ENCODE measurements around the gene RDX. TPM values are rescaled to one million over a fixed set of nuclear protein-coding genes. Genes with fewer than 3 reads are reported as not detected.

The RDX gene
- polyA plus RNA-seq, 2 of the 4 experiments (the other 2 are of a cell fraction): 158 to 183 TPM

DNA sequence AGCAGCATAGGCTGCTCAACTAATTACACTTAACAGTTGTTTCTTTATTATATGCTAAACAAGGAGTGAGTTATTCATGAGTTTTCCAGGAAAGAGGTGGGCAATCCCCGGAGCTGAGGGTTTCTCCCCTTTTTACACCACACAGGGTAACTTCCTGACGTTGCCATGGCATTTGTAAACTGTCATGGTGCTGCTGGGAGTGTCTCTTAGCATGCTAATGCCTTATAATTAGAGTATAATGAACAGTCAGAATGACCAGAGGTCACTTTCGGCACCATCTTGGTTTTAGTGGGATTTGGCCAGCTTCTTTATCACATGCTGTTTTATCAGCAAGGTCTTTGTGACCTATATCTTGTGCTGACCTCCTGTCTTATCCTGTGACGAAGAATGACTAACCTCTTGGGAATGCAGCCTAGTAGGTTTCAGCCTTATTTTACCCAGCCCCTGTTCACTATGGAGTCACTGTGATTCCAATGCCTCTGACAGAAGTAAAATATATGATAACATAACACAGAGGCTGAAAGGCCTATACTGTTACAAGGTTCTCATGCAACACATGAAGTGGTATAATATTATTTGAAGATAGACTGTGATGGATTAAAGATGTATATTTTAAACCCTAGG is 41.3 kb upstream of the RDX start (continued):
- TF ChIP-seq MAFK (IDR thresholded peaks at IDR 0.05; ENCODE audit: partially characterized antibody) (no peak), ZNF302 (CRISPR knock-in tag; IDR thresholded peaks at IDR 0.05) (no peak), EHMT2 (IDR thresholded peaks at IDR 0.05; ENCODE audit: low read depth) (no peak), ESRRA (IDR thresholded peaks at IDR 0.05; ENCODE audit: borderline replicate concordance, low read length) (no peak), ZSCAN20 (CRISPR knock-in tag; IDR thresholded peaks at IDR 0.05) (no peak), NR3C1 (IDR thresholded peaks at IDR 0.05) (no peak), JUNB (IDR thresholded peaks at IDR 0.05) (no peak), TP53 (CRISPR knock-in tag; IDR thresholded peaks at IDR 0.05) (no peak), KDM5A (IDR thresholded peaks at IDR 0.05) (no peak)

GRCh38 chr11:110336054-110336453 is 39.6 kb upstream of the RDX start:
- ChIA-PET POLR2A (no interaction called here), CTCF (no interaction called here)
- FAIRE-seq (no peak), ATAC-seq (no peak), DNase-seq (ENCODE audit: low read depth in 1 of 2, low spot score in 1 of 2) (no peak)
- 75% methylated on average over 3 of the region's 3 CpGs for WGBS (ENCODE audit: missing lambda C conversion rate)
- no peak overlapping the region for H3K4me2 ChIP-seq
- H3K27ac ChIP-seq: peak overlapping the region in 1 of 2 experiments; percentile 52; a peak in 2 of 6 replicates
- no peak for TF ChIP-seq HEYL (CRISPR knock-in tag; IDR thresholded peaks at IDR 0.05)
- no peaks in the 10 kb centered on the region for H3K9me3 ChIP-seq
- H3K4me1 ChIP-seq: peaks cover 14% of the 10 kb centered on the region
- H3K4me3 ChIP-seq: no peak overlapping the region

- Histone ChIP-seq H3K27ac (peak overlapping the region in 1 of 2 experiments; percentile 19; a peak in 2 of 6 replicates), H3K4me3 (no peak overlapping the region), H3K4me1 (peaks cover 14% of the 10 kb centered on the region), H3K9me3 (no peaks in the 10 kb centered on the region), H3K4me2 (no peak overlapping the region)
- ATAC-seq: no peak
- ChIA-PET CTCF (interaction anchor here (0.7 kb wide), 1 partner anchor 22 kb away, joined by 3 read pairs; no protein-coding TSS in a partner anchor), POLR2A (no interaction called here)
- no peak for DNase-seq (ENCODE audit: low read depth in 1 of 2, low spot score in 1 of 2)
- TF ChIP-seq CBX8 (IDR thresholded peaks at IDR 0.05) (no peak), MAX (IDR thresholded peaks at IDR 0.05) (no peak), JUN (IDR thresholded peaks at IDR 0.05) (no peak), GATA3 (IDR thresholded peaks at IDR 0.05; ENCODE audit: borderline replicate concordance) (no peak), RAD21 (conservative IDR thresholded peaks at IDR 0.05 in 1 of 2, IDR thresholded peaks at IDR 0.05 in 1 of 2) (no peak), FOXS1 (CRISPR knock-in tag; IDR thresholded peaks at IDR 0.05) (no peak), RFX5 (IDR thresholded peaks at IDR 0.05) (no peak), MAZ (IDR thresholded peaks at IDR 0.05; ENCODE audit: borderline replicate concordance, low read depth, low read length) (no peak)
- 89% methylated on average over 4 of the region's 4 CpGs for WGBS (ENCODE audit: missing lambda C conversion rate)
- no peak for FAIRE-seq
Observed at GRCh38 chr11:110335358-110335757, 38.9 kb upstream of the RDX start.

GRCh38 chr11:110331626-110332025 is 35.2 kb upstream of the RDX start:
- TF ChIP-seq ESRRA (IDR thresholded peaks at IDR 0.05; ENCODE audit: borderline replicate concordance, low read length): no peak
- no peak for TF ChIP-seq HOXB13 (CRISPR knock-in tag; IDR thresholded peaks at IDR 0.05; ENCODE audit: low read depth)
- TF ChIP-seq FOSL2 (IDR thresholded peaks at IDR 0.05): no peak
- no peak for TF ChIP-seq FOSL2 (CRISPR knock-in tag; IDR thresholded peaks at IDR 0.05)
- TF ChIP-seq SMC3 (IDR thresholded peaks at IDR 0.05): no peak
- no peak for TF ChIP-seq RNF2 (IDR thresholded peaks at IDR 0.05; ENCODE audit: borderline replicate concordance, low read depth)
- TF ChIP-seq ZSCAN20 (CRISPR knock-in tag; IDR thresholded peaks at IDR 0.05): no peak
- TF ChIP-seq, protein P1, sequence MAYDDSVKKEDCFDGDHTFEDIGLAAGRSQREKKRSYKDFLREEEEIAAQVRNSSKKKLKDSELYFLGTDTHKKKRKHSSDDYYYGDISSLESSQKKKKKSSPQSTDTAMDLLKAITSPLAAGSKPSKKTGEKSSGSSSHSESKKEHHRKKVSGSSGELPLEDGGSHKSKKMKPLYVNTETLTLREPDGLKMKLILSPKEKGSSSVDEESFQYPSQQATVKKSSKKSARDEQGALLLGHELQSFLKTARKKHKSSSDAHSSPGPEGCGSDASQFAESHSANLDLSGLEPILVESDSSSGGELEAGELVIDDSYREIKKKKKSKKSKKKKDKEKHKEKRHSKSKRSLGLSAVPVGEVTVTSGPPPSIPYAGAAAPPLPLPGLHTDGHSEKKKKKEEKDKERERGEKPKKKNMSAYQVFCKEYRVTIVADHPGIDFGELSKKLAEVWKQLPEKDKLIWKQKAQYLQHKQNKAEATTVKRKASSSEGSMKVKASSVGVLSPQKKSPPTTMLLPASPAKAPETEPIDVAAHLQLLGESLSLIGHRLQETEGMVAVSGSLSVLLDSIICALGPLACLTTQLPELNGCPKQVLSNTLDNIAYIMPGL (CRISPR knock-in tag; IDR thresholded peaks at IDR 0.05; ENCODE audit: borderline replicate concordance): no peak
- no peak for TF ChIP-seq CBX8 (IDR thresholded peaks at IDR 0.05)
- no peak for TF ChIP-seq BHLHE40 (IDR thresholded peaks at IDR 0.05; ENCODE audit: low read depth, low read length)
- no peak for TF ChIP-seq RFX5 (IDR thresholded peaks at IDR 0.05)
- no peak for TF ChIP-seq ZNF302 (CRISPR knock-in tag; IDR thresholded peaks at IDR 0.05)
- no peak for TF ChIP-seq RAD21 (conservative IDR thresholded peaks at IDR 0.05 in 1 of 2, IDR thresholded peaks at IDR 0.05 in 1 of 2)
- no peak for TF ChIP-seq ELK1 (IDR thresholded peaks at IDR 0.05; ENCODE audit: low read depth, low read length)
- TF ChIP-seq TFCP2L1 (CRISPR knock-in tag; IDR thresholded peaks at IDR 0.05): no peak
- TF ChIP-seq JUNB (IDR thresholded peaks at IDR 0.05): no peak
- TF ChIP-seq HEYL (CRISPR knock-in tag; IDR thresholded peaks at IDR 0.05): no peak
- TF ChIP-seq, protein P2, sequence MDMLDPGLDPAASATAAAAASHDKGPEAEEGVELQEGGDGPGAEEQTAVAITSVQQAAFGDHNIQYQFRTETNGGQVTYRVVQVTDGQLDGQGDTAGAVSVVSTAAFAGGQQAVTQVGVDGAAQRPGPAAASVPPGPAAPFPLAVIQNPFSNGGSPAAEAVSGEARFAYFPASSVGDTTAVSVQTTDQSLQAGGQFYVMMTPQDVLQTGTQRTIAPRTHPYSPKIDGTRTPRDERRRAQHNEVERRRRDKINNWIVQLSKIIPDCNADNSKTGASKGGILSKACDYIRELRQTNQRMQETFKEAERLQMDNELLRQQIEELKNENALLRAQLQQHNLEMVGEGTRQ (IDR thresholded peaks at IDR 0.05): no peak
- TF ChIP-seq MAZ (IDR thresholded peaks at IDR 0.05; ENCODE audit: borderline replicate concordance, low read depth, low read length): no peak
- POLR2A ChIA-PET: no interaction called here
- Histone ChIP-seq H3K27ac (no peak overlapping the region), H3K9me3 (no peaks in the 10 kb centered on the region), H3K4me1 (peaks cover 7% of the 10 kb centered on the region), H3K4me2 (no peak overlapping the region), H3K4me3 (no peak overlapping the region)
- FAIRE-seq: no peak
- CTCF ChIA-PET: no interaction called here
- no peak for DNase-seq (ENCODE audit: low read depth in 1 of 2, low spot score in 1 of 2)
- WGBS (ENCODE audit: missing lambda C conversion rate): 23% methylated on average over 1 of the region's 1 CpG
- no peak for ATAC-seq

Data from A549 (cell line).